HG03378 (cell line): Measurements from ENCODE around the gene EGFR.

Source experiments
- ATAC-seq: cut with Tn5 transposase; IDR thresholded peaks from one replicate; pipeline ENCODE4 v1.9.1; 2021; ENCODE audit warnings: mild to moderate bottlenecking, moderate library complexity; ENCODE audit not compliant: unreplicated experiment

EGFR gene

GRCh38 chr7:55018361-55019190, at the start of gene EGFR:
TSS of gene EGFR (plus strand) at chr7:55019017. CDS start at chr7:55019278, 261 bp downstream.
- ATAC-seq, result no peak

- ATAC-seq, result no peak
These were observed 49.4 kb upstream of the EGFR start for GRCh38 chr7:54969208-54969967.

DNA sequence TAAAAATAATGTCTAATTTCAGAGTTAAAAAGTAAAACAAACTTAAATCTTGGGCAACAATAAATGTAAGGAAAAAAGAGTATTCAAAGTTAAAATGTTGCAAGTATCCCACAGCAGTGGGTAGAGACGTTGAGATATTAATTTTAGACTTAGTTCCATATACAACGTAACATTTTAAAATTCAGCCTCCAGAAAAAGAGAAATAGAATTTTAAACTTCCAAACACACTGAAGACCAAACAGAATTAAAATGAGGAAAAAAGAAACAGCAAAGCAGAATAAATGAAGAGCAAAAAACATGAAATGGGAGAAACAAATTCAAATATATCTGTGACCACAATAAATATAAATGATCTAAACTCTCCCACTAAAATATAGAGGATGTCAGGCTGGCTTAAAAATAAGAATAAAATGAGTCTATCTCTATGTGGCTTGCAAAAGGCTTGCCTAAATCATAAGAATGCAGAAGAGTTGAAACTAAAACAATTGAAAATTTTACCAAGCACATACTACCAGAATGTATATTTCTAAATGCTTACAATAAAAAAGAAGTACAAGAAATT, 46.0 kb upstream of the EGFR start:
- ATAC-seq, result no peak

GRCh38 chr7:54978364-54979116, 40.3 kb upstream of the EGFR start:
- ATAC-seq, result no peak

- ATAC-seq, result no peak
These were observed 38.3 kb upstream of the EGFR start for GRCh38 chr7:54980521-54980920.

GRCh38 chr7:54981913-54982312, 36.9 kb upstream of the EGFR start:
- no peak for ATAC-seq

DNA sequence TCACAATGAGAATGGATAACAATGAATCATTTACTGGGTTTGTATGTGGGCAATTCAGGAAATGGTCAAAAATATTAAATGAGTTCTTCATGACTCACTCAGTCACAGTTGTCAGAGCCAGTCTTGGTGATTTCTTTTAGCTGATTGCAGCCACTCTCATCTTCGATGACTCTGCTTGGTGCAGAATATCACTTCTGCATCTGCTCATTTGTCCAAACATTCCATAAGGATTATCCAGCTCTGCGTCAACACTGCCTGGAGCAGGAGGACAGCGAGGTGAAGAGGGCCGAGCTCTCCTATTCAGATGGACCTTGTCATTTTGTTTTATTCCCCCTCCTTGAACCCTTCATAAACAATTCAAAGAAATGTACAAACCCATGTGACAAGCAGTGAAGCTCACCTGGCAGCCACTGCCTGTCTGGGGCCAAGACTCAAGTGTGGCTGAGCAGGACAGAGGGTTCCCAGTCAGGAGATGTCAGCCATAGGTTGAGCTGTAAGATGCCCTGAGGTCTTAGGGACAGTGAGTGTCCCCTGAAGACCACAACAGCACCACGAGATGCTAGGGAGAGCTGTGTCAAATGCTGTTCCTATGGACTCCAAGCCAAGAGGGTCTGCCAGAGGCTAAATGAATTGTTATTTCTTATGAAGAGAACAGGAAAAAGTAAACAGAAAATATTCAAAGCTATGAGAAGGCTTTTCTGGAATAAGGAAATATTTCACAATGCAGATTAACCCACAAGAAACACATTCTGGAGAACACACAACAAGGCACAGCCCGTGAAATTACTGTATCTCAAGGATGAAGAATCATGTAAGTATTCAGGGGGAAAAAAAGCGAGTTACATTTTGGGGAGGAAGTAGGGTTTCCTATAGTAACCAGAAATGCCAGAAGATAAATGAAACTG, 33.1 kb upstream of the EGFR start:
- no peak for ATAC-seq

DNA sequence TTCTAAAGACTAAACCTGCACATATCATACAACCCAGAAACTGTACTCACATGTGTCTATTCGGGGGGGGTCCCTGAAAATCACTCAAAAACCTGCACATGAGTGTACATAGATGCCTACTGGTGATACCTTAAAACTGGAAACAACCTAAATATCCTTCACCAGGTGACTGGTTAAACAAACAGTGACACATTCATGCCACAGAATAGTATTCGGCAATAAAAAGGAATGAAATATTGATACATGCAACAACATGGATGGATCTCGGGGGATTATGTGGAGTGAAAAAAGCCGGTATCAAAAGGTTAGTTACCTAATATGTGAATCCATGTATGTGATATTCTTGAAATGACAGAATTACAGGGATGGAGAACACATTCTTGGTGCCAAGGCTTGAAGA, 32.1 kb upstream of the EGFR start:
- ATAC-seq, result no peak

- ATAC-seq, result no peak
These were observed 31.0 kb upstream of the EGFR start for GRCh38 chr7:54987772-54988171.

DNA sequence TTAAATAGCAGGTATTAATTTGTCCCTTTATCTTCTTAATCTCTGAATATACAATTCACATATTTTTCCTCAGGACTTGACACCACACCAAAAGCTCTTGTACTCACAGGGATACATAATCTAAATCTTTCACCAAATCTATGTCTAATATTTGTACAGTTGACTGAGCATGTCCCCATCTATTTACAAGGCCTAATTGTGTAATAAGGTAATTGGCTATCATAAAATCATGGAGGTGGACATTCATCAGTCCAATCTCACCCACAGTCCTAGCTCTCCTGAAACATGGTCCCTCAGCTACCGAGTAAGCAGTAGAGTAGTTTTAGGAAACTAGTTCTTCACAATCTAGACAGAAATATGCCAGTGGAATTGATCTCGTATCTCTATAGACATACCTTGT, 30.3 kb upstream of the EGFR start:
- ATAC-seq, result no peak

GRCh38 chr7:54989453-54990225, 29.2 kb upstream of the EGFR start:
- ATAC-seq, result no peak

GRCh38 chr7:54991341-54991740, 27.5 kb upstream of the EGFR start:
- no peak for ATAC-seq

DNA sequence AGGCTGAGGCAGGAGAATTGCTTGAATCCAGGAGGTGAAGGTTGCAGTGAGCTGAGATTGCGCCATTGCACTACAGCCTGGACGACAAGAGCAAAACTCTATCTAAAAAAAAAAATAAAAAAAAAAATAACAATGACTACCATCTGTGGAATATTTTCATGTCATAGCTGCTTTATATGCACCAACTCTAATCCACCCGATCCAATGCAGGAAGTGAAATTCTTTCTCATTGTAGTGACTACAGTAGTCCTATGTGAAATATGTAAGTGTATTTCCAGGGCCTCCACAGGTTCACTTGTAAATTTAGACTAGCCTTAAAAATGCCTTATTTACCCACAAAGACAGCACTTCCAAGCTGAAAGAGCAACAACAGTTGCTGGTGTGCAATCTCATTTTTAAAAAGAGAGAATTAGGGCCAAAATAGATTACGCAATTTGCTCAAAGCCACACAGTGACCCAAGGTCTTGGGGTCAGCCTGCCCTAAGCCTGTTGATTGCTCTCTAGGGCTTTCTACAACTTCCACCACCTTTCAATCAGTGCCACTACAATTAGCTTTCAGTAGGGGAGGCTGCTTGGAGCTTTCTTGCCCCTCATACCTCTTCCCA, 25.8 kb upstream of the EGFR start:
- no peak for ATAC-seq

DNA sequence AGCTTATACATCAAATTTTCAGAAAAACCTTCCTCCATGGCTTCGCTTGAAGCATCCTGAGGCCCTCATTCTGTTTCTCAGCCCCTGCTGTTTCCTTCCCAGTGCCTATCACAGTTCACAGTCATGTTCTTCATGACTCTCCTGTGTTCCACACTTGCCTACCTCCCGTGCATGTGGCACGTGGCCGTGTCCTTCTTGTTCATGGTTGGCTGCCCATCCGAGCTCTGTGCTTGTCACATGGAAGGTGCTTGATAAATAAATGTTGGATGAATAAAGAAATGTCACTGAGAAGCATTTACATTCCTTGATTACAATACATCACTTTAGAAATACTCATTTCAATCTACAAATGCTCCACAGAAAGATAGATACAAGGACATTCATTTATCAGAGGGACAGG, 23.7 kb upstream of the EGFR start:
- no peak for ATAC-seq

- peak; percentile 91 for ATAC-seq
These were observed 23.0 kb upstream of the EGFR start for GRCh38 chr7:54995610-54996363.

DNA sequence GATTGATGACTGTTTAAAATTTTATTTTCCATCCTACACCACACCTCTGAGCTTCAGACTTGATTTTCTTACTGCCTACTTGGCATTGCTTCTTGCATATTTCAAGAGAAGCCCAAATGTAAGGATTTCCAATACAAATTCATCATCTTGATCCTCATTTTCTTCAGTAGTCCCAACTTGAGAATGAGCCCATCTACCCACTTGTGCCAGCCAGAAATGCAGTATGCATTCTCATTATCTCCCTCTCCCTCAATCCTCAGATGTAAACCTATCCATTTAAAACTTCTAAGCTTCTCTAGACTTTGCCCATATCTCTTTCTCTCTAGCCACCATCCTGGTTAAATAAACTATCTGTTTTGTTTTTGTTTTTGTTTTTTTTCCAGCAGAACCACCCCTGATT, 22.4 kb upstream of the EGFR start:
- no peak for ATAC-seq

DNA sequence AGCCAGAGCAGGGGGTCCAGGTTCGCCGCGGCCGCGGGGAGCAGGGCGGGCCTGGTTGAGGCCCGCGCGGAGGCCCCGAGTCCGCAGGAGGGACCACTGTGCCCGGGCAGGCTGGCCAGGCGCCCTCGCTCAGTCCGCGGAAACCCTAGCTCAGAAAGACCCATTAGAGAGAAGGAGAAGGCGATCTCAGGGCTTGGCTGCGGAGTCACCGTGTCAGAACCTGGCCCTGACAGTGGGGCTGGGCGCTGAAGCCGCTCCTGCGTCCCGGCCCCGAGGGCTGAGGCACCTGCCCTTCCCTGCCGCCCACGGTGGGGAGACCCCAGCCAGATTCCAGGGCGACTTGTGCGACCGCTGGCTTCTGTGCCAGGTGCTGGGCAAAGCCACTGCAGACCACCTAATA, 14.2 kb upstream of the EGFR start:
- no peak for ATAC-seq

DNA sequence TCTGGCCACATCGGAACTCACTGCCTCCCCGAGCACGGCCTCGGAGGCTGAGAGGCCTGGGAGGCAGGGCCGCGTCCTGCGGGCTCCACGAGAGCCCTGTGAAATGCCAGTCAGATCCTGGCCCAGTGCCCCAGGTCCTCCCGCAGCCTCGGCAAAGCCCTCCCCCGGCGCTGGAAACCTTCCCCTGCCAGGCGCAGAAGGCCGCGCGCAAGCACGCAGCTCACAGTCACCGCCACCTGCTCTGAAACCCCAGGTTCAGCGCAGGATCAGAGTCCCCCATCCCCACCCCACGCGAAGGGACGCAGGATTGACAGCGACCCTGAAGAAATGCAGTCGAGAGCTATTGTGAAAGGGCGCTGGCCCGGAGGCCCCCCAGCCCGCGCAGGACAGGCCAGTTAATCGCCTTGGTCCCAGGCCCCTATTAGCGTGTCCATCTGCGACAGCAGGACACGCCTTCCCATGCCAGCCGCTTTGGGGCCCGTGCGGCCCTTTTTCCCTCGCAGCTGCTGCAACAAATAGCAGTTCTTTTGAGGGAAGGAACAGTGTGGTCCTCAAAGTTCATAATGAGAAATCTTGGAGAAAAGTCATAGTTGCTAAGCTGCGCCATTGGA, 13.5 kb upstream of the EGFR start:
- ATAC-seq, result no peak
